ENCODE measurements around the gene NAP1L4. TPM values are rescaled to one million over a fixed set of nuclear protein-coding genes. Genes with fewer than 3 reads are reported as not detected.
A peak's percentile ranks its signal among the peaks of the same experiment; 100 is the strongest.

Gene NAP1L4
- total and polyA plus RNA-seq, 2 of the 8 experiments (the other 6 are each of a cell fraction or from before 2014, with no cell fraction given), result 75.8 to 194 TPM

DNA sequence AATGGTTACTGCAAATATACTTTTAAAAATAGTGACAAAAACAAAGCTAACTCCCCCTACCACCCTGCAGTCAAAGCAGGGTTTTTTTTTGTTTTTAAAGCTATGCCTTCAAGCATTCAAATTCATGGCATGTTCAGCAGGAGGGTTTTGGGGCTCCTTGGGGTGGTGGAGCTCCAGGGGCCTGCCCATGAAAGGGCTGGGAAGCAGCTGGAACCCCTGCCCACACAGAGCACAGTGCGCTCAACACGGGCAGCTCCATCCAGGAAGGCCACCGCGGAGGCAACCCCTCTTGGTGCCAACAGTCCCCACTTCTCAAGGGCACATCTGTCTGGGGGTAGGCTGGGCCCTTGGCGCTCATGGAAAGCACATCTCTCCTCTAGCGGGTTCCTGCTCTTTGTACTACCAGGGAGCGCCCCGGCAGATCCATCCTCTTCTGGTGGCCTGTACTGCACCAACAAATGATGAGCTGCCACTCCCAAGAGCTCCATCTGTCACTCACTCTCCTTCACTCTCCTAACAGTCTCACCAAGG lies 46.3 kb downstream of the NAP1L4 start:
- Histone ChIP-seq H2AFZ (ENCODE audit: low read length) (no peak overlapping the region), H3K36me3 (ENCODE audit: control insufficient read depth in 2 of 4, insufficient read depth in 4 of 4, low read length in 3 of 4) (peaks cover 12 to 41% (median 26%) of the 10 kb centered on the region in 4 experiments), H3K9me3 (ENCODE audit: insufficient read depth in 2 of 2, low read depth in 1 of 2, low read length in 1 of 2) (no peaks in the 10 kb centered on the region), H4K20me1 (replicated peaks in 1 of 2; ENCODE audit: control insufficient read depth in 1 of 2, insufficient read depth in 2 of 2, low read length in 2 of 2) (peaks cover 28 to 39% of the 10 kb centered on the region in 2 experiments), H3K9ac (replicated peaks in 1 of 4; ENCODE audit: extremely low read depth in 1 of 4, low read depth in 3 of 4, low read length in 3 of 4) (no peak overlapping the region), H2AK5ac (ENCODE audit: low read depth, low read length) (no peak overlapping the region), H2BK15ac (ENCODE audit: low read length) (no peak overlapping the region), H3K4ac (replicated peaks; ENCODE audit: insufficient read length, low read depth, low read length) (no peak overlapping the region), H3K4me1 (replicated peaks in 1 of 4; ENCODE audit: control insufficient read depth in 3 of 4, insufficient read depth in 4 of 4, low read length in 3 of 4) (peaks cover 0 to 26% (median 12%) of the 10 kb centered on the region in 4 experiments; a peak in 6 of 7 replicates), H3K23ac (ENCODE audit: insufficient read length) (no peak overlapping the region), H3K79me2 (ENCODE audit: control insufficient read depth in 1 of 2, insufficient read depth in 2 of 2, low read length in 2 of 2) (no peaks in the 10 kb centered on the region), H4K5ac (ENCODE audit: insufficient read length, low read depth, low read length) (no peak overlapping the region), H2BK12ac (ENCODE audit: low read depth, low read length) (no peak overlapping the region), H2BK120ac (replicated peaks; ENCODE audit: low read depth, low read length) (no peak overlapping the region), H4K8ac (ENCODE audit: extremely low read depth, insufficient read depth, low read length) (no peak overlapping the region), H3K18ac (ENCODE audit: extremely low read depth, low read length) (peak overlapping the region; percentile 28; the same call in 1 of the 2 replicates), H3K56ac (replicated peaks; ENCODE audit: insufficient read length, low read depth, low read length) (no peak overlapping the region), H3K27me3 (replicated peaks in 1 of 4; ENCODE audit: control insufficient read depth in 3 of 4, extremely low read depth in 1 of 4, insufficient read depth in 3 of 4, low read length in 3 of 4) (no peaks in the 10 kb centered on the region), H3K14ac (ENCODE audit: insufficient read length) (no peak overlapping the region), H3K4me3 (ENCODE audit: extremely low read depth in 1 of 4, insufficient read depth in 2 of 4, low read depth in 3 of 4, low read length in 4 of 4) (peak overlapping the region in 1 of 4 experiments; percentile 15; a peak in 1 of 8 replicates), H2BK20ac (ENCODE audit: low read length) (no peak overlapping the region), H3K27ac (ENCODE audit: low read depth, low read length) (no peak overlapping the region), H2BK5ac (ENCODE audit: low read depth, low read length) (no peak overlapping the region), H3K4me2 (ENCODE audit: insufficient read depth in 1 of 2, low read depth in 2 of 2, low read length in 2 of 2) (peak overlapping the region; percentile 27 to 49; a peak in 3 of 4 replicates), H3K23me2 (ENCODE audit: low read depth, low read length) (no peaks in the 10 kb centered on the region), H3K79me1 (ENCODE audit: low read depth, low read length) (peaks cover 6% of the 10 kb centered on the region), H4K91ac (replicated peaks; ENCODE audit: insufficient read length, low read length) (no peak overlapping the region)
- no peak for TF ChIP-seq RFX5 (IDR thresholded peaks at IDR 0.05; ENCODE audit: borderline replicate concordance, low read depth, low read length)
- no peak for TF ChIP-seq SIN3A (conservative IDR thresholded peaks at IDR 0.05 in 1 of 2, IDR thresholded peaks at IDR 0.05 in 1 of 2; ENCODE audit: low read depth in 1 of 2, low read length in 2 of 2)
- 0 out of 3 replicates have a peak, but pooled peaks of 1 of the 2 experiments have one; percentile 35 for TF ChIP-seq POLR2A (IDR thresholded peaks at IDR 0.05; ENCODE audit: control extremely low read depth in 1 of 2, low read depth in 2 of 2, low read length in 2 of 2)
- CTCF ChIA-PET (ENCODE audit: partially characterized antibody), result interaction anchor here (0.5 to 2.1 kb wide), 10 partner anchors 9 to 147 kb away, joined by 3 to 8 read pairs (median 5); partner anchors contain the start of gene PHLDA2
- WGBS, 2 experiments (ENCODE audit: extremely low coverage in 1 of 2, insufficient coverage in 1 of 2, insufficient read length in 1 of 2, insufficient replicate concordance in 2 of 2, low coverage in 1 of 2, low lambda C conversion rate in 2 of 2, missing lambda C conversion rate in 1 of 2), result 58% methylated on average over 8 of the region's 8 CpGs; no CpG with 5 or more reads in 1 of the 2 experiments
- POLR2A ChIA-PET (ENCODE audit: partially characterized antibody), result interaction anchor here (0.6 to 3.0 kb wide), 8 partner anchors 11 to 47 kb away, joined by 3 to 13 read pairs (median 4); partner anchors contain the start of genes NAP1L4 and PHLDA2
- DNase-seq (ENCODE audit: low read depth in 1 of 2, low spot score in 2 of 2), result no peak
- no peak for FAIRE-seq

All from H1 (cell line).